A673 (cell line): ENCODE data around the gene DNAH3. TPM values are rescaled to one million over a fixed set of nuclear protein-coding genes. Genes with fewer than 3 reads are reported as not detected.

Source experiments
- BruUV-seq: library from RNA; stranded (reverse); fragments of 400-500 nt; replicated peaks from 2 replicates; lab custom pipeline; 2021; lab: Mats Ljungman, UMichigan
- CTCF ChIA-PET: fragments of 300-600 bp; sonication (Branson Sonifier 250); formaldehyde crosslinking; loops from one replicate; lab custom pipeline; 2022; ENCODE audit warnings: antibody characterized with exemption; lab: Charles Lee
- POLR2A ChIA-PET: fragments of 300-600 bp; sonication (Branson Sonifier 250); formaldehyde crosslinking; loops from one replicate; lab custom pipeline; 2022; ENCODE audit warnings: antibody characterized with exemption; ENCODE audit not compliant: low non-redundant PET; lab: Charles Lee
- DNase-seq: peaks from one replicate; pipeline ENCODE4 v3.0.0-alpha.2; 2015; ENCODE audit warnings: low spot score
- H3K27ac ChIP-seq: fragments of 200-600 bp; sonication (generic); 2 replicates; pipeline ENCODE4 v1.5.1; 2016; ENCODE audit warnings: mixed run types, low read depth, mild to moderate bottlenecking, mixed read lengths, antibody characterized with exemption, low read length; ENCODE audit not compliant: poor library complexity, severe bottlenecking
- H3K27me3 ChIP-seq: fragments of 200-600 bp; sonication (generic); replicated peaks from 2 replicates; pipeline ENCODE4 v1.6.1; 2017; ENCODE audit warnings: mixed run types, low read depth, mild to moderate bottlenecking, mixed read lengths, antibody characterized with exemption, low read length; ENCODE audit not compliant: insufficient read depth, poor library complexity
- H3K36me3 ChIP-seq: fragments of 200-600 bp; sonication (generic); 2 replicates; pipeline ENCODE4 v1.6.1; 2016; ENCODE audit warnings: mixed run types, mild to moderate bottlenecking, mixed read lengths, antibody characterized with exemption, low read length; ENCODE audit not compliant: insufficient read depth, poor library complexity, severe bottlenecking
- H3K4me1 ChIP-seq: fragments of 200-600 bp; sonication (generic); 2 replicates; pipeline ENCODE4 v1.6.1; 2017; ENCODE audit warnings: mixed run types, mild to moderate bottlenecking, mixed read lengths, antibody characterized with exemption, low read length; ENCODE audit not compliant: insufficient read depth, poor library complexity, severe bottlenecking
- H3K4me3 ChIP-seq: fragments of 200-600 bp; sonication (generic); 2 replicates; pipeline ENCODE4 v1.5.1; 2016; ENCODE audit warnings: low read depth, mixed run types, mild to moderate bottlenecking, mixed read lengths, low read length; ENCODE audit not compliant: poor library complexity, severe bottlenecking
- H3K9me3 ChIP-seq: fragments of 200-600 bp; sonication (generic); 2 replicates; pipeline ENCODE4 v1.6.1; 2016; ENCODE audit warnings: mixed run types, low read depth, mild to moderate bottlenecking, mixed read lengths, antibody characterized with exemption, low read length; ENCODE audit not compliant: poor library complexity, severe bottlenecking
- EZH2 ChIP-seq: fragments of 200-600 bp; sonication (generic); IDR thresholded peaks from 2 replicates; pipeline ENCODE4 v1.6.1; 2017; ENCODE audit warnings: borderline replicate concordance, low read depth, mild to moderate bottlenecking, mixed read lengths, antibody characterized with exemption, low read length; ENCODE audit not compliant: poor library complexity, severe bottlenecking
- intact Hi-C: fragments of 100-400 bp; cut with micrococcal nuclease; formaldehyde crosslinking; loops from one replicate; pipeline ENCODE4 v1.10.0; 2022; ENCODE audit not compliant: unreplicated experiment
- total RNA-seq: library from RNA; stranded (reverse); gene quantifications from 2 replicates; pipeline ENCODE4 v1.2.3, GENCODE V29; 2021
- TF ChIP-seq, protein P1 (sequence below): fragments of 300-800, 200-600 bp; sonication (generic); conservative IDR thresholded peaks from 2 replicates; pipeline ENCODE4 v1.5.1; 2017; ENCODE audit warnings: low read depth, mild to moderate bottlenecking, antibody characterized with exemption, low read length, moderate library complexity, mixed read lengths

DNAH3 gene
- total RNA-seq, 1 experiment from 2014 or later, result not detected

DNA sequence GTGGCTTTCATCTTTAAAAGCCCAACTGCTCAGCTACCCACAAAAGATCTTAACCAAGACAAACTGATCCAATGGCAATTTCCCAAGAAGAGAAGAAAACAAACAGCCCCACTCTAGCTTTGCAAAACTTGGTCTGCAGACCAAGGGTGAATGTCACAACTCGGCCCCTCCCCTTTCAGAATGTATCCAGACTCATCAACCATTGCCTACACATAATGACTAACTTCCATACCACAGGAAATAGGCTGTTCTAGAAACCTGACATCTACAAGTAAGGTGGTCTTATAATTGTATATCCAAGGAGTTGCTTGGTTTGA is 266.4 kb downstream of the DNAH3 start:
- Histone ChIP-seq H3K9me3 (no peaks in the 10 kb centered on the region), H3K27me3 (no peaks in the 10 kb centered on the region), H3K4me1 (no peaks in the 10 kb centered on the region), H3K4me3 (no peak overlapping the region), H3K36me3 (no peaks in the 10 kb centered on the region), H3K27ac (no peak overlapping the region)
- TF ChIP-seq EZH2, result no peak
- TF ChIP-seq, protein P1, sequence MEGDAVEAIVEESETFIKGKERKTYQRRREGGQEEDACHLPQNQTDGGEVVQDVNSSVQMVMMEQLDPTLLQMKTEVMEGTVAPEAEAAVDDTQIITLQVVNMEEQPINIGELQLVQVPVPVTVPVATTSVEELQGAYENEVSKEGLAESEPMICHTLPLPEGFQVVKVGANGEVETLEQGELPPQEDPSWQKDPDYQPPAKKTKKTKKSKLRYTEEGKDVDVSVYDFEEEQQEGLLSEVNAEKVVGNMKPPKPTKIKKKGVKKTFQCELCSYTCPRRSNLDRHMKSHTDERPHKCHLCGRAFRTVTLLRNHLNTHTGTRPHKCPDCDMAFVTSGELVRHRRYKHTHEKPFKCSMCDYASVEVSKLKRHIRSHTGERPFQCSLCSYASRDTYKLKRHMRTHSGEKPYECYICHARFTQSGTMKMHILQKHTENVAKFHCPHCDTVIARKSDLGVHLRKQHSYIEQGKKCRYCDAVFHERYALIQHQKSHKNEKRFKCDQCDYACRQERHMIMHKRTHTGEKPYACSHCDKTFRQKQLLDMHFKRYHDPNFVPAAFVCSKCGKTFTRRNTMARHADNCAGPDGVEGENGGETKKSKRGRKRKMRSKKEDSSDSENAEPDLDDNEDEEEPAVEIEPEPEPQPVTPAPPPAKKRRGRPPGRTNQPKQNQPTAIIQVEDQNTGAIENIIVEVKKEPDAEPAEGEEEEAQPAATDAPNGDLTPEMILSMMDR, result no peak
- no TSS peak for BruUV-seq
- POLR2A ChIA-PET, result no interaction called here
- DNase-seq, result no peak
- intact Hi-C loops, result no loop called here
- CTCF ChIA-PET, result no interaction called here

DNA sequence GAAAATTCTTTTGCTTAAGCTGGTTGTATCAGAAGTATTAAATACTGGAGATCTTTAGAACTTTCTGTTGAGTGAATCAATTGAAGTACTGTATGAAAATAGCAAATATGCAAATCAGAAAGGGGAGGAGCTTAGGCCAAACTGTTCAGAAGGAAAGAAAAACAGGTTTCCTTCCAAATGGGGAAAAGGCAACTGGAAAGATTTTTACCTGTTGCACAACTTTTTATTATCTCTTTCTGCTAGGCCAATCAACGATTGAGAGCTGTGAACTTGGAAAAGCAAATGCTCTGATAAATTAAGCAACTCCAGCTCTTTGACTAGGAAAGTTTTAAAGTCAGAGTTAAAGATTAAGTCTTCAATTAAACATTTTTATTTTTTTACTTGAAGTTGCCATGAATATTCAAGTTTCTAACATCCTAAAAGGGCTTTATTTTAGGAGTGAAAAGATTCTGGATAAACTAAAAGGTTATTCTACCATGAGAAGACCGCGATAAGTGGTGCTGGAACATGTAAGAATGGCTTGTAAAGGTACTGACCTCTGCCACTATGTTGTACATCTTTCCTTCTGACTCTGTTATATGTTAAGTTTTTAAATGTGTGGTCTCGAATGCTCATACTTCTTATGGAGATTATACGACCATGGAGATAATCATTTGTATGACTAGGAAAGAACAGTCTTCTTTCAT is 266.9 kb downstream of the DNAH3 start:
- CTCF ChIA-PET, result no interaction called here
- intact Hi-C loops, result no loop called here
- TF ChIP-seq EZH2, result no peak
- TF ChIP-seq, protein P1, result no peak

More for the DNA sequence above, 266.9 kb downstream of the DNAH3 start:
- Histone ChIP-seq H3K27me3 (no peaks in the 10 kb centered on the region), H3K4me1 (no peaks in the 10 kb centered on the region), H3K9me3 (no peaks in the 10 kb centered on the region), H3K36me3 (no peaks in the 10 kb centered on the region), H3K27ac (no peak overlapping the region), H3K4me3 (no peak overlapping the region)
- POLR2A ChIA-PET, result no interaction called here
- no peak for DNase-seq
- no TSS peak for BruUV-seq

Other genes with a start within 250 kb of the DNAH3 start
- 5.9 and 7.0 TPM in 2 replicates for gene LDAF1, start 7.8 kb upstream of the DNAH3 start, total RNA-seq
- not detected in 2 replicates for gene ZP2, start 60.7 kb upstream of the DNAH3 start, total RNA-seq
- gene ANKS4B, start 82.9 kb upstream of the DNAH3 start, total RNA-seq, result not detected in 2 replicates
- gene CRYM, start 127.4 kb upstream of the DNAH3 start, total RNA-seq, result not detected in 2 replicates